ENCODE data around the gene OR13C4.

GRCh38 chr9:104553261-104553660 is 26.3 kb upstream of the OR13C4 start:
- no peak for TF ChIP-seq CTCF (conservative IDR thresholded peaks at IDR 0.05)
- TF ChIP-seq EZH2 (IDR thresholded peaks at IDR 0.05; ENCODE audit: low read depth): no peak

Measured in PC-9 (cell line).